Left cardiac atrium (tissue), 4 donors: ENCODE data around the gene REXO1. TPM values are rescaled to one million over a fixed set of nuclear protein-coding genes. Genes with fewer than 3 reads are reported as not detected.
A peak's percentile ranks its signal among the peaks of the same experiment; 100 is the strongest.

Source experiments
- ATAC-seq, 2 donors: fragments of 200-7000 bp; cut with Tn5 transposase; one replicate each; pipeline ENCODE4 v1.9.1; 2020; ENCODE audit warnings: mild to moderate bottlenecking in 2 of 2, moderate library complexity in 2 of 2
- DNase-seq: peaks from one replicate; pipeline ENCODE4 v3.0.0-alpha.2; 2020
- intact Hi-C, 2 donors: fragments of 100-400 bp; cut with DNase I; formaldehyde crosslinking; loops; one replicate each; pipeline versions ENCODE4 v1.14.1 to v1.15.1; 2022 to 2023
- total RNA-seq, 2 donors: library from RNA; stranded (reverse); fragmentation: NEBNext Ultra II Directional; extraction: Animal tissue kit (Norgen Biotek cat#: 25700); gene quantifications; one replicate each; pipeline ENCODE4 v1.2.1, GENCODE V29; 2021
- donor health status: DM: no; HTN: yes; CAD: no.
- donor health status: DM: no; HTN: yes; CAD: no; lungs with severe emphysema.
- donor health status: DM: yes; HTN: yes; CAD: no.
- donor health status: Dilated cardiomyopathy.

The REXO1 gene
- total RNA-seq, 2 donors from 2014 or later: 14.8 to 22.3 TPM

DNA sequence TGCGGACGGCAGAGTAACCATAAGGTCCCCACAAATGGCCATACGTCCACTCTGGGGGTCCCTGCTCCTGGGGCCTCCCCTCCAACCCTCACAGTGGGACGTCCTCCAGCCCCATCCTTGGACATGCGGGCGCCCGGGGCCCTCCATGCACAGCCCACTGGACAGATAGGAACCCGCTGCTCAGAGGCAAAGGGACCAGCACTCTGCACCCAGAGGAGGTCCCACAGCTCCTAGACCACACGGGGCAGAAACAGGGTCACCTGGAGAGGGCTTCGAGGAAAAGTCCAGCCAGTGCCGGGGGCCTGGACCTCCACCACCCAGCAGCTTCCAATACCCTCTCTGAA lies 11.1 kb downstream of the REXO1 start:
- DNase-seq (no peak), ATAC-seq (no peak)
- intact Hi-C loops: no loop called here

DNA sequence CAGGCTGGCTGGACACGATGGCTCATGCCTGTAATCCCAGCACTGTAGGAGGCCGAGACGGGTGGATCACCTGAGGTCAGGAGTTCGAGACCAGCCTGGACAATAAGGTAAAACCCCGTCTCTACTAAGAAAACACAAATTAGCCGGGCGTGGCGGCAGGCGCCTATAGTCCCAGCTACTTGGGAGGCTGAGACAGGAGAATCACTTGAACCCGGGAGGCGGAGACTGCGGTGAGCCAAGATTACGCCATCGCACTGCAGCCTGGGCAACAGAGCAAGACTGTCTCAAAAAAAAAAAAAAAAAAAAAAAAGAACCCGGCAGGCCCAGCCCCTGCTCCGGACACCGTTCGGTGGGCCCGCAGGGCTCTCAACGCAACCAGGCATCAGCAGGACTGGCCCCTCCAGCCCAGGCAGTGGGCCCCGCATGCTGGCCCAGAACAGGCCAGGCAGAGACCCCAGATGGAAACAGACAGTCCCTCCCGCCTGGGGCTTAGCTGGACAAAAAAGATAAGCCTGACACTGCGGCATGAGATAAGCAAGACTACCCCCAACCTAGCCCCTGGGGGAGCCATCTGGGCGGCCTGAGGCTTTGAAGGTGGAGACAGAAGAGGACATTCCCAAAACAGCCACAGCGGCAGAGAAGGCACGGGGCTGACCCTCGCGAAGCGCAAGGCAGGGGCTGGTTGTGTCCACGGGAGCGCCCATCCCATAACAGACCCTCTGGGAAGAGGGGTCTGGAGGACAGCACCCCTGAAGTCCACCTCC lies 11.6 kb downstream of the REXO1 start:
- no peak for DNase-seq
- intact Hi-C loops: no loop called here
- no peak for ATAC-seq

DNA sequence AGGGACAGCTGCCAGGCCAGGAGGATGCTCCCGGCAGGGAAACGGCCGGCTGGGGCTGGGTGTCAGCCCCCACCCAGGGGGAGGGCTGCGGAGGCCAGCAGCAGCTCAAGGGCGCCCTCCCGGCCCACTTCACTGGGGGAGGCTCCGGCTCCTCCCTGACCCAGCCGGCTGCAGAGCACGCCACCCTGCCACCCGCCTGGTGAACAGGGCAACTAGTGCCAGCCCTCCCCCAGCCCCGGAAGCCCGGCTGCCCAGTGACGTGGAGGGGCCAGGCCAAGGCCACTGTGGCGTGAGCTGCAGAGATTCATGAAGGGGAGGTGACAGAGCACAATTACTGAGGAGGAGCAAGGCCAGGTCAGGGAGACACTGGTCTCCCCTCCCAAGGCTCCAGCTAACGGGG lies 14.7 kb downstream of the REXO1 start:
- ATAC-seq (peak; percentile 17 to 31), DNase-seq (no peak)
- intact Hi-C loops: no loop called here

DNA sequence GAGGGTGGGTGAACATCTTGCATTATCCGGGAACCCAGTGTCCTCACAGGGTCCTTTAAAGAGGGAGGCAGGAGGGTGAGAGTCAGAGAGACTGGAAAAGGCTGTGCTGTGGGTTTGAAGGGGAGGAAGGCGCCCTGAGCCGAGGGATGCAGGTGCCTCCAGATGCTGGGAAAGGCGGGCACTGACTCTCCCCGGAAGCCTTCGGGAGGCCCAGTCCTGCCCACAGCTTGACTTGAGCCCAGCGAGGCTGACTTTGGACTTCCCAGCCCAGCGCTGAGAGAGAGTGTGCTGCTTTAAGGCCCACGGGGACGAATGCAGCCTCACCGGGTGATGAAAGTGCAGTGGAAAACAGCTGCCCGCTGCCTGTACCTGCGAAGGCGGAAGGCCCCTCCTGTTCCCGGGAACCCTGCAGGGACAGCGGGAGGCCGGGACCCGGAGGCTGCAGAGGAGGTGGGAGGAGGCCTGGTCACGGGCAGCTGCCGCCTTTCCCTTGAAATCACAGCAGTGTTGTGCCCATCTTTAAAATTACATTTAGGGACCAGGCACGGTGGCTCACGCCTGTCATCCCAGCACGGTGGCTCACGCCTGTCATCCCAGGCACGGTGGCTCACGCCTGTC lies 16.1 kb downstream of the REXO1 start:
- DNase-seq: no peak
- intact Hi-C loops: no loop called here

DNA sequence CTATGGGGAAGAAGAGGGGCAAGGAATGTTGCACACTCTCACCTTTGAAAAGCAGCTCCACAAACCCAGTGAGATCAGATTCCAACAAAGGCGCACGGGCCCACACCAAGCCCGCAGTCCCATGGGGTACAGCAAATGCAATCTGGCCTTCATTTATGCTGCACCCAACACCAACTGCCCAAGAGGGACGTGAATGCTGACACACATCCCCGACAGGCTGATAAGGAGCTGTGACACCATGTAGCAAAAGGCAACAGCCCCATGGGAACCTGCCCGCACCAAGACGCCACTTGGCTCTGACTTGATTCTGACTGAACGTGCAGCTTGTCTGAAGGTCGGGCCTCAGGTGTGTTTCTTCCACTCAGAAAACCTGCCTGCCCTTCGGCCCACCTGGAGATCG lies 17.3 kb downstream of the REXO1 start:
- intact Hi-C loops: no loop called here
- no peak for DNase-seq
- no peak for ATAC-seq

More for the DNA sequence above, 16.1 kb downstream of the REXO1 start:
- no peak for ATAC-seq

DNA sequence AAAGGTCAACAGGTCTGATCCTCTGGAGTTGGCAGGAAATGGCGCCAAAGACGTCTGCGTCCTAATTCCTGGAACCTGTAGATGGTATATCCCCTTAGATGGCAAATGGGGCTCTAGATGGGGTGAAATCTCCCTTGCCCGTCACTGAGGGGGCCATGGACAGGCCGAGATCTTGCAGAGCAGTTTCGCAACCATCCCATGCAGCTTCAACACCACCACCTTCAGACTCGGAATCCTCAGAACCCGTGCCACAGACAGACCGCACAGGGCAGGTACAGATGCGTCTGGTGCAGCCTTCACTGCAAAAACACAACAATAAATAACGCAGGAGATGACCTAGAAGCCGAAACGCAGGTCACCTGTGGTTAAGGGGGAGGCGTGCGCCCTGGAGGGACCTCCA lies 17.7 kb downstream of the REXO1 start:
- no peak for ATAC-seq
- intact Hi-C loops: no loop called here
- no peak for DNase-seq

DNA sequence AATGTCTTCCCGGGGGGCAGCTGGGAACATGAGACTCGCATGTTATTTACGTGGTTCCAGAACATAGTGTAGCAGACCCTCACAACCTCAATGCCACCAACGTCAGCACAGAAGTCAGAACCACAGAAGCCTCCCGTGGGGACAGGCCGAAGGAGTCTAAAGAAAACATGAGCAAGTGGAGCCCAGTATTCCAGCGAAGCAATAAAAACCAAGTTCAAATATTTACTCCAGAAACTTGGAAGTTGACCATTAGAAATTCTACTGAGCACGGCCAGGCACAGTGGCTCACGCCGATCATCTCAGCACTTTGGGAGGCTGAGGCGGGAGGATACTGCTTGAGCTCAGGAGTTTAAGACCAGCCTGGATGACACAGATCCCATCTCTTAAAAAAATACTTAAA lies 18.3 kb downstream of the REXO1 start:
- intact Hi-C loops: no loop called here
- ATAC-seq: no peak
- DNase-seq: no peak

DNA sequence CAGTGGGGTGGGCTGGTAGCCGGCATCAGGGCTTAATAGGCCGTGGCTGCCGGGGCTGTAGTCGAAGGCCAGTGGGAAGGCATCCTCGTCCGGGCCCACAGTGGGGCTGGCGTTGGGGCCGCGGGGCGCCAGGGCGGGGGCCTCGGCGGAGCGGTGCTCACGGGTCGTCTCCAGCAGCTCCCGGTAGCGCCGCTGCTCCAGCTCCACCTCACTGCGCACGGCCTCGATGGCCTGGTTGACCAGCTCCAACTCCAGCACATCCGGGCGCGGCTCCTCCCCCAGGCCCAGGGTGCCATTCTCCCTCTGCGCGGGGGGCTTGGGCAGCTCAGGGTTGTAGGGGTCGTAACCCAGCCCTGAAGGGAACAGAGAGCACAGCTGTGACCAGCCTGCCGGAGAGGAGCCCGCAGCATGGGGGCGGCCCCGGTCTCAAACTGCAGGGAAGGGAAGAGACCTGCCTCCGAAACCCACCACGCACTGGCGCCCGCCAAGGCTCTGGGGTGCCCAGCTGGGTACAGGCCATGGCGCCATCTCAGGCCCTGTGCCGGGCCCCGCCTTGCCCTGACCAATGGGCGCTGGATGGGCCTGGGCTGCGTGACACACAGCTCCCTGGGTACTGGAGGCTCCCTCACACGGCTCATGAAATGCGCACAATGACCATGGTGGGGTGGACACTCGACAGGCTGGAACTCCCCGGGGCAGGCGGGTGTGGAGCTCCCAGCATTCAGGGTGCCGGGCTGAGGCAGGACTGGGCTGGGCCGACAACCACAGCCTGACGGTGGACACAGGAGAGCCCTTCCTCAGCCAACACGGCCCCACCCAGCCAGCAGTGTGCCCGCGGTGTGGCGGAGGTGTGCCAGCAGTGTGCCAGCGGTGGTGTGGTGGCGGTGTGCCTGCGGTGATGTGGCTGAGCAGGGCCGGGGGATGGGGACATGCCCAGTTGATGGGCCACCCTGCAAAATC lies 19.7 kb downstream of the REXO1 start:
- ATAC-seq (no peak), DNase-seq (no peak)
- intact Hi-C loops: no loop called here

DNA sequence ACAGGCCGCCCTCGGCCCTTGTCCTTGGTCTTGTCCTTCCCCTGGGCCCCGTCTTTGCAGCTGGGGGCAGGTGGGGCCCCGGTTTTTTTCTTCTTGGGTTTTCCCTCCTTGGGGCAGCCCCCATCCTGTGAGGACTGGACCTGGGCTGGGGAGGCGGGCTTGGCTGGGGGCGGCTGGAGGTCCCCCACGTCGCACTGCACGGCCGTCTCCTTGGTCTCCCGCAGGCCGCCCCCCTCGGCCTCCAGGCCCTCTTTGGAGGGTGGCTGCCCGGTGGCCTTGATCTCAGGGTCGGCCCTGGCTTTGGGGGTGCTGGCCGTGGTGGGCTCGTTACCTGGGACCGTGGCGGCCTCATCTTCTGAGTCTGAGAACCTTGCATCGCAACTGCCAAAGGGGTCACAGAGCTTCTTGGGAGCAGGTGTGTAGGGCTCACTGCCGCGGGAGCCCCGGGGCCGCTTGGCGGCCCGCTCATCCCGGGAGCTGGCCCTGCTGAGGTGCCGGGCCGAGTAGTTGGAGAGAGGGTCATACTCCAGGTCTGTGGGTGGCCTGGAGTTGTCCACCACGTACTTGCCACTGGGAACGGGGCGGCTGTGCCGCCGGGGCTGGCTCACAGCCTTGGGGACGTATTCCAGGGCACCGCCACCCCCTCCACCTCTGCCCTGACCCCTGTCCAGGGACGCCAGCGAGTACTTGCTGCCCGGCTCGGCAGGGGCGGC lies 20.6 kb downstream of the REXO1 start:
- intact Hi-C loops: no loop called here
- DNase-seq (no peak), ATAC-seq (no peak)

DNA sequence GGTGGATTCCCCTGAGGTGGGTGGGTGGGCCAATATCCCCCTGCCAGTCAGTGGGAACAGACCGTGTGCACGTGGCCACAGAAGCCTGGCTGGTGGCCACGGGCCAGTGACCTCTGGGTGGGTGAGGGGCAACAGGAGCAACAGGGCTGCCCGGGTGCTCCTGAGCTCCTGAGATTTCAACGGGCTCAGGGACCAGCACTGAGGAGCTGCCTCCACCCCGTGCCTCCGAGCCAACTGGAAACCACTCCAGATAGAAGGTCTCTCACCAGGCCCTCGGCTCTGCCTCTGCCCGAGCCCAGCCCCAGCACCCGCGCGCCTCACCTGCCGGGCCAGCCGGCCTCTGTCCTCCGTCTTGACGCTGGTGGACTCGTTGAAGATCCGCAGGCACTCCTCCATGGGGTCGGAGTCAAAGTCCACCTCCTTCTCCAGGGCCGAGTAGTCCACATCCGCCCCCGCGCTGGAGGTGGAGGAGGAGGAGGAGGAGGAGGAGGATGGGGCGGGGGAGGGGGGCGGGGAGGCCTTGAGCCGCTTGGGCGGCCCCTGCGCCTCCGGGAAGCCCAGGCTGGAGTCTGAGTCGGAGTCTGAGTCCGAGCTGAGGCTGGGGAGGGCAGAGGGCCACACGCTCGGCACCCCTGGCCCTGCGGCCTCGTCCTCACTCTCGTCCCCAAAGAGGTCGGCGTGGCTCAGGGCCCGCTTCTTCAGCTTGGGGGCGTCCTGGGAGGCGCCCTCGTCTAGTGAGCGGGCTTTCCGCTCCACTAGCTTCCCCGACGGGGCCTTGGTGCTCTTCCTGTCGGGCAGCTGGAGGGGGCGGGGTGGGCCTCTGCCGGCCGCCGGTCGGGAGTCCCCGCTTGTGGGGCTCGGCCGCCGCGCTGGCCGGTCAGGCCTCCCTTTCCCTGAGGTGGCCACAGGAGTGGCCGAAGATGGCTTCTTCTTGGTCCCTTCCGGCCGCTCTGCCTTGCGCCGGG lies 21.4 kb downstream of the REXO1 start:
- DNase-seq (no peak), ATAC-seq (peak; percentile 16 to 45)
- intact Hi-C loops: no loop called here

DNA sequence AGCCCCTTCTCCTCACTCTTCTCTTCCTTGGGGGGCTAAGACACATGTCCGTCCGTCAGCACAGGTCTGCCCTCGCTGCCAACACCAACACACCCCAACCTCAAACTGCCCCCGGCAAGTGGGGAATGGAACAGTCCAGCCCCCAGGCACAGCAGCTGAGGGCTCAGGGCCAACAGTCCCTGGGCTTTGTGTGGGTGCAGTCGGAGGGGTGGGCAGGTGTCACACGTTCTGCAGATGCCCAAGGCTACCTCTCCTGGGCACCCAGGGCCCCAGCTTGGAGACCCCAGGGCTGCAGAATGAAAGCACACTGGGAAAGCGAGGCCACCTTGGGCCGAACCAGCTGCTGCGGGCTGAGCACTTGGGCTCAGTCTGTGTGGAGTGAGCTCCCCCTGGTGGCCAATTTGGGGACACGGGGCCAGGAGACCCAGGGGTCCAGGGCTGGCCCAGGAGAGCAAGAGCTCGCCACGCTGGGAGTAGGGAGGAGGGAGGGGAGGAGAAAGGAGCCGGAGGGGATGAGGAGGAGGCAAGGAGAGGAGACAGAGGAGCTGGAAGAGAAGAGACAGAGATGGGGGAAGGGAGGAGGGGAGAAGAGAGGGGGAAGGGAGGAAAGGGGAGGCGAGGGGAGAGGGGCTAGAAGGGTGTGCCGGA lies 22.2 kb downstream of the REXO1 start:
- intact Hi-C loops: no loop called here
- ATAC-seq: peak; percentile 82 to 90

DNA sequence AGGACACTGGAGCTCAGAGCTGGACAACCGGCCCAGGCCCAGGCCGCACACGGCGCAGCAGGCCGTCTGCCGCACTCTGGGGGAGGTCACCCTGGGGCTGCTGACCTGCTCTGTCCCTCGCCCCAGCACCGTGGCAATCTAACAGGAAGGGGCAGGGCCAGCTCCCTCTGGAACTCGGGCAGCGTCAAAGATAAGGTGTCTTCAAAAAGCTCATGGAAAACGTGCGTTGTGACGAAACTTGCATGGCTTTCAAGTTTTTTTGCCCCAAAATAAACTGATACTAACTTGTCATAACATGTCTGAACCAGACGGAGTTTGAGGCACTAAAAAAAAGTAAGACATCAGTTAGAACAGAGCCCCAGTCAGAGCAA lies 24.0 kb downstream of the REXO1 start:
- intact Hi-C loops: no loop called here
- ATAC-seq (no peak), DNase-seq (no peak)

More for the DNA sequence above, 22.2 kb downstream of the REXO1 start:
- peak; percentile 82 for DNase-seq

DNA sequence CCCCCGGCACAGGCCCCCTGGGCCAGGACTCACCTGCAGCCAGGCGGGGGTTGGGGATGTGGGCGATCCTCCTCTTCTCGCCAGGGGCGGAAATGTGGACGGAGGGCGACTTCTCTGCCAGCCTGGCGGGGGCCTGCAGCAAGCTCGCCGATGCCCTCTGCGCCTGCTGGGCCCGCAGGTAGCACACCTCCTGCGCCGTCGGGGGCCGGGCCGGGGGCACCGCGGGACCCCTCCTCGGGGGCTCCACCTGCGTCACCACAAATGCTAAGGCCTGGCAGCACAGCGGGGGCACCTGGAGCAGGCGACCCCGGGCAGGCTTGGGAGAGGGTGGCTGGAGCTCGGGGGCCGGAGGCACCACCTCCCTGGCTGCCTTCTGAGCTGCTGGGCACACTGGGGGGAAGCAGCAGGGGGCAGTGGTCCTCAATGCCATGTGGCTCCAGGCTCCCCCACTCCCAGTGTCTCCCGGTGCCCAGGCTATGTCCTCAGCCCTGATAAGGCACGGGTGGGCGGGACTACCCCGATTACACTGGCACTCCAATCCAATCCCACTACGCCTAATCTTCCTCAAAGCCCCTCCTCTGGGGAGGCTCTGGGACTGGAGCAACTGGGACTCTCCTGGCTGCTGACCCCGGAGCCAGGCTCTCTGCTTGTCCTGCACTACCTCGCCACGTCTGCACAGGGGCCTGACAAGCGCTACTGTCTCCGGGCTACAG lies 24.6 kb downstream of the REXO1 start:
- intact Hi-C loops: no loop called here
- DNase-seq: no peak
- no peak for ATAC-seq

DNA sequence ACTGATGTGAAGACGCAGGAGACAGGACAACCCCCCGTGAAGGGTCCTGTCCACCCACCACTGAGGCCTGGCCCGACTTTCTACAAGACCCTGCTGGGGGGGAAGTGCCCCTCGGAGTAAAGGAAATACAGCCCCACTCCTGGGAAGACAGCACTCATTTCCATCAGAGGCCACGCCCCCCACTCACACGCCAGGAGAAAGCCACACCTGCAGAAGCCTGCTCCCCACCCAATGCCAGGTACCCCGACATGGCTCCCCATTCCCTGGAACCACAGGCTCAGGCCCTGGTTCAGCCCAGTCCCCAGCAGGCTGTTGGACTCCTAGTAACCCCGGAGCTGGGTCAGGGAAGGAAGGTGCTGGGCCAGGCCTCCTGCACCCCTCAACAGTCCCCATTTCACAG lies 25.3 kb downstream of the REXO1 start:
- intact Hi-C loops: no loop called here
- no peak for ATAC-seq
- DNase-seq: no peak

DNA sequence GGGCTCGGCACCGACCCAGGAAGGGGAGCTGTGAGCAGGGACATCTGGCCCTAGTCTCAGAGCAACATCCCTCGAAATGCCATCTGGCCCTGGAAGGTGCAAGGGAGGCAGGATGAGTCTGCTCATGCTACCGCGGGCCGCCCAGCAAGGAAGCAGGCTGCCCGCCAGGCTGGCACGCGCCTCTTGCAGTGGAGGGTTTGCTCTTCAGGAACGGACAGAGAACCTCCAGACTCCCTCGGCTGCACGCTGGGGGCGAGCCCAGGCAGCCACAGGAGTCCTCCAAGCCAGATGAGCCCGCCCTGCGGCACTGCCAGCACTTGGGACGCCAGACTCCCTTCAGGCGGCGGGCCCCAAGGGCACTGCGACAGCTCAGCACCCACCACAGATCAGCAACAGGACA lies 26.1 kb downstream of the REXO1 start:
- intact Hi-C loops: no loop called here
- DNase-seq (no peak), ATAC-seq (no peak)

DNA sequence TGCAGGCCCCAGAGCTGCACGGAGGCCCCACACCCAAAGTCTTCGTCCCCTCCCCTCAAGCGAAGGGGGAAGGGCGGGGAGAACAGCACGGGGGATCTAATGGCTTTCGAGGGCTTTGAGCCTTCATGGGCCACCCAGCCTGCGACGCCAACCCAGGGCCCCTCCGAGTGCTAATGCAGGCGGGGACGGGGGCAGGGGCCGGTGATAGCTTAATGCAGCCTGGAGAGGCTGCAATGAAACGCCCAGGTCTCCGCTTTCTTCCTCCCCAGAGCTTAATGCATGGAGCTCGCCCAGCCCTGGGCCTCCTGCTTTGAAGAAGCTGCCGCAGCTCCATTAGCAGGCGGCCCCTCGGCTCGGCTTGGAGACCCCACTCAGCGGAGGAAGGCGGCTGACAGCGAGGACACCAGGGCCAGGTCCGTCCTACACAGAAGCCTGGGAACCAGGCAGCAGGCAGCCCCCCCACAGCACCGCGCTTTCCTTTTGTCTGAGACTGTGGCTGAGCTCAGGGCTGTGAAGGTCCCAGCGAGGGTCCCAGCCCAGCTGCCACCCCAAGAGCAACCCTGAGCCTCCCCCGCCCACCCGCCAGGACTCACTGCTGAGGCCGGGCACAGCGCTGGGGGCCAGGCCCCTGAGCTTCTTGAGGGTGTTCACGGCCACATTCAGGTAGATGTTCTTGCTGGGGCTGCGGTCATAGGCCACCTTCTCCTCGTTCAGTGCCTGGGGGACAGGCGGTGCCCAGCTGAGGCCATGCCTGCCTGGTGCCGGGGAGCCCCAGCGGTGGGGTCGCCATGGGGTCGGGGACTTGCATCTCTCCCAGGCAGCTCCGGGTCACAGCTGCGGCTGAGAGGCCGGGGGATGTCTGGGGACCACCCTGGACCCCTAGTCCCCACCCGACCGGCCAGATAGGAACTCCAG lies 28.7 kb downstream of the REXO1 start:
- ATAC-seq (no peak), DNase-seq (no peak)
- intact Hi-C loops: no loop called here
